GM21786 (cell line): Measurements from ENCODE around the gene PTGER3.
"Not testable (repeated sequence)": the region's sequence is repeated elsewhere in the genome, so short reads cannot be mapped to it uniquely, and the experiment has no call there.

Source experiments
- ATAC-seq: cut with Tn5 transposase; IDR thresholded peaks from one replicate; pipeline ENCODE4 v1.9.1; 2021; ENCODE audit not compliant: unreplicated experiment

The PTGER3 gene

GRCh38 chr1:70961374-70961975 lies 86.1 kb downstream of the PTGER3 start:
- ATAC-seq: no peak

GRCh38 chr1:70948396-70949017 lies 99.1 kb downstream of the PTGER3 start:
- ATAC-seq: no peak

DNA sequence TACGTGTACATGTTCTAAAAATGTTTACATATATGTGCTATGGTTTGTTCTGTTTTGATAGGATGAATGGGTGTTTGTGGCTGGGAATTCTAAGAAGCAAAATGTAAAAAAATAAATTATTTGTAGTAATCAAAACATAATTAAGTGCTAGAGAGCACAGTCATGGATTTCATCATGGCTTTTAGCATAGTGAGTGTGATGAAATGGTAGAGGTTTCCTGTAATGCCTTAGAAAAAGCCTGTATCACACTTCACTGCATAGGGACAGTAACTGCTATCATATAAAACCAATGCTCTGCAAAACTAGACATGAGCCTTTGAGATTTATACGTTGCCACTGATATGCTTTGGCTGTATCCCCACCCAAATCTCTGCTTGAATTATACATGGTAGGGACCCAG lies 99.8 kb downstream of the PTGER3 start:
- no peak for ATAC-seq

GRCh38 chr1:70945676-70946075 lies 101.9 kb downstream of the PTGER3 start:
- ATAC-seq: no peak

GRCh38 chr1:70945251-70945650 lies 102.4 kb downstream of the PTGER3 start:
- ATAC-seq: no peak

DNA sequence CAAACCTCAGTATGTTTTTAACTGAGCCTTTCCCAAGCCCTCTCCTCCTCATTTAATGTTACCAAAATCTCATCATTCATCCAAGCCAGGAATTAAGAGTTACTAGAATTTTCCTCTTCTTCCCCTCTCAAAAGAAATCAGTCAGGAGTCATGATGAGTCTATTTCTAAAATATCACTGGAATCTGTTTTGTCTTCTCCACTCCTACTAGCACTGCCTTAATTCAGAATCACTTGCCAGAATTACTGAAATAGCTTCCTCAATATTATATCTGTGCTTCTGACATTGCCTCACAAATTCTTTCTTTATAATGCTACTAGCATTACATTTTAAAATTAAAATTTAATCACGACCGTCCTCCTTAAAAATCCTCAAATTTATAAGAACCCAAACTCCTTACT lies 106.1 kb downstream of the PTGER3 start:
- no peak for ATAC-seq

GRCh38 chr1:70940398-70940797 lies 107.2 kb downstream of the PTGER3 start:
- ATAC-seq: not testable (repeated sequence)

- ATAC-seq: no peak
Observed at GRCh38 chr1:70934194-70934961, 113.2 kb downstream of the PTGER3 start.

DNA sequence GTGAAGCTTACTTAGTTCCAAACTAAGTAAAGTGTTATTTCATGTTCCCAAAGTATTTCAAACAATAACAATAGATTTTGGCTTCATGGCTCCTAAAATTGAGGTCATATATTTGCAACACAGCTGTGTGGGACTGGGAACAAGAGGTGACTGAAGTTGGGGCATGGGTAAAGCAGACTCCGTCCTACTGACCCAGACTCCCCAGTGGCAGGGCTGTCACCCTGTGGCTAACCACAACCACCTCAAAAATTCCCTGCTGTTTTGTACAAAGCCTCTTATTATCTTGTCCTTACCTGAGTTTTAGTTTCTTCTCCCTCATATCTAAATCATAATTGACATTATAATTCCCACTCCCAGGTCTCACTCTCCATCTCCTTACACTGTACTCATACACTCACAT lies 117.6 kb downstream of the PTGER3 start:
- no peak for ATAC-seq

DNA sequence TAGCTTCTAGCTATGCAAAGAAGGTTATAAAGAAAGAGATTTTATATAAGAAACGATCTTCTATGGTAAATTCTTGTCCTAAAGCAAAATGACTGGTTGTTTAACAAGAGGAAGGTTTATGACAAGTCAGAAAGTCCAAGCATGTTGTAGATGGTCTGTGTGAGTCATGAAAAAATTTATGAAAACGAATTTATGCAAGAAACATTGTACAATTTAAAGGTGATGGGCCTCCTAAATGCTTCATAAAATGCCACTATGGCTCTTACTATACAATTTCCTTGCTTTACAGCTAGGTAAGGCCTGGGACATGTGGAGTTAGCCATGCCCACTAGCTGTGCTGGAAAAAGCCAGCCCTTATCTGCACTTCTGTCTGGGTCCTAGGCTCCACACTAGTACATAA lies 125.4 kb downstream of the PTGER3 start:
- ATAC-seq: no peak
